HG02981 (cell line): ENCODE measurements around the gene CEP170B.

Experiments
- ATAC-seq: cut with Tn5 transposase; IDR thresholded peaks from one replicate; pipeline ENCODE4 v1.9.1; 2021; ENCODE audit warnings: mild to moderate bottlenecking, moderate library complexity; ENCODE audit not compliant: unreplicated experiment

CEP170B gene

DNA sequence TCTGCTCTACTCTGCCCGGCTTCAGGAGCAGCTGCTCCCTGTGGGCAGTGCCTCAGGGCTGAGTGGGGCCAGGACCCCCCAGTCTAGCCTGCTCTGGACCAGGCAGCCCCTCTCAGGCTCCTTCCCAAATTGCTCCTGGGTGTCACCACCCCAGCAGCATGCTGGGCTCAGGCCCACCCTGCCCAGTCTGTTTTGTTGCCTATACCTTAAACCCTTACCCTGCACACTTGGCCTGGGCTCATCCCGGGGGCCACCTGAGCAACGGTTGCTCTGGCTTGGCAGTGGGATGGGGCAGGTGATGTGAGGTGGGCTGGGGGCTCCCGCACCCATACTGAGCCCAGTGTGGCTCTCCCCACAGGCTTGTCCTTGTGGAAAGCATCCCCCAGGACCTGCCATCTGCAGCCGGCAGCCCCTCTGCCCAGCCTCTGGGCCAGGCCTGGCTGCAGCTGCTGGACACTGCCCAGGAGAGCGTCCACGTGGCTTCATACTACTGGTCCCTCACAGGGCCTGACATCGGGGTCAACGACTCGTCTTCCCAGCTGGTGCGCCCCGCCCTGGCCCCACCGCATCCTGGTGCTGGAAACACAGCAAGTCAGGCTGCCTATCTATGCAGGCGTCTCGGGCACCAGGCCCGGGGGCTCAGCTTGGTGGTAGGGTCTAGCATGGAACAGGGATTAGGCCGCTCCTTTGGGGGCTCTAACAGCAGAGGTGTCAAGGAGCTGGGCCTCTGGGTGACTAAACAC lies 63.5 kb downstream of the CEP170B start:
- ATAC-seq: no peak

DNA sequence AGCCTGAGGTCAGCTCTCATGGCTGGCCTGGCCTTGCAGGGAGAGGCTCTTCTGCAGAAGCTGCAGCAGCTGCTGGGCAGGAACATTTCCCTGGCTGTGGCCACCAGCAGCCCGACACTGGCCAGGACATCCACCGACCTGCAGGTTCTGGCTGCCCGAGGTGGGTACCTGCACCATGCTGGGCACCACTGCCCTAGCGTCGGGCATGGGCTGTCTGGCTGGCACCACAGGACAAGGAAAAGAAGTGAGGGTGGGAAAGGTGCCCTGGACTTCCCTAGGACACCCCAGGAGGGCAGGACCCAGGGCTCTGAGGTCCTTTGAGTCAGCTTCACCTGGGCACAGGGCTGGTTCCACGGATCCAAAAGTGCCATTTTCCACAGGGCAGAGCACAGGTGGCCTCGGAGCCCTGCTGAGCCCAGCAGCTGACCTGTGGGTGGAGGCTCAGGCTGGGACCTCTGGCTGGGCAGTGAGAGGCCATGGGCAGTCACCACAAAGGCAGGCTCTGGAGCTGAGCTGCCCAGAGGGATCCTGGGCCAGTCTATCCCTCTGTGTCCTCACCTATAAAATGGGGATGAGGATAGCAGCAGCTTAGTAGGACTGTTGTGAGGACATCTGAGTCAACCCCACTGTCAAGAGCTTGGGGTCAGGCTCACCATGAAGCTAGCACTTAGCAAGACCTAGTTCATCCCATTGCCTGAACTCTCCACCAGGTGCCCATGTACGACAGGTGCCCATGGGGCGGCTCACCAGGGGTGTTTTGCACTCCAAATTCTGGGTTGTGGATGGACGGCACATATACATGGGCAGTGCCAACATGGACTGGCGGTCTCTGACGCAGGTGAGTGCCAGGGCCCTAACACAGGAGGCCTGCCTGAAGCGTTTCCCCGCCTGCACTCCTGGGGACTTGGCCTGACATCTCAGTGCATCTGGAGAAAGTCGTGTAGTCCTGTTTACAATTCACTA lies 64.5 kb downstream of the CEP170B start:
- ATAC-seq: no peak

DNA sequence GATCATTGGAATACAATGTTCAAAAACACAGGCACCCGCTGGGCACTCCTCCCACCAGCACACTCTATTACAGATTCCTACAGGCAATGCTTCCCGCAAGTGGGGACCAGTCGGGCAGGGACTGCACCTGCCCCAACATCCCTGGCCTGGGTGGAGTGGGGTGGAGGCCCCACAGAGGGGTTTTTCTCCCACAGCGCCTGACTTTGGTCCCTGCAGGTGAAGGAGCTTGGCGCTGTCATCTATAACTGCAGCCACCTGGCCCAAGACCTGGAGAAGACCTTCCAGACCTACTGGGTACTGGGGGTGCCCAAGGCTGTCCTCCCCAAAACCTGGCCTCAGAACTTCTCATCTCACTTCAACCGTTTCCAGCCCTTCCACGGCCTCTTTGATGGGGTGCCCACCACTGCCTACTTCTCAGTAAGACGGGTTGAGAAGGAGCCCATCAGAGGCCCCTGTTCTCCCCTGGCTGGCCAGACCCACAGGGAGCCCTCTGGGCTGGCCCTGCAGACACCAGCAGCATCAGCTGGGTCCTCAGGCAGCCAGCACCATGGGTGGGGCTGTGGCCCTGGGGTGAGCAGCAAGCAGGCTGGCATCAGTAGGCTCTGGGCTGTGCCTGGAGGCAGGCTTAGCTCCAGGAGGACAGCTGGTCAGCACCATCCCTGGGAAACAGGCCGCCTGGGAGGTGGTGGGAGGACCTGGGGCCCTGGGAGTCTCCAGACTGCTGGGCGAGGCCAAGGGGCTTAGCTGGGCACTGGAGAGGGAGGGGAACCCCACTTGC lies 65.6 kb downstream of the CEP170B start:
- ATAC-seq: no peak

DNA sequence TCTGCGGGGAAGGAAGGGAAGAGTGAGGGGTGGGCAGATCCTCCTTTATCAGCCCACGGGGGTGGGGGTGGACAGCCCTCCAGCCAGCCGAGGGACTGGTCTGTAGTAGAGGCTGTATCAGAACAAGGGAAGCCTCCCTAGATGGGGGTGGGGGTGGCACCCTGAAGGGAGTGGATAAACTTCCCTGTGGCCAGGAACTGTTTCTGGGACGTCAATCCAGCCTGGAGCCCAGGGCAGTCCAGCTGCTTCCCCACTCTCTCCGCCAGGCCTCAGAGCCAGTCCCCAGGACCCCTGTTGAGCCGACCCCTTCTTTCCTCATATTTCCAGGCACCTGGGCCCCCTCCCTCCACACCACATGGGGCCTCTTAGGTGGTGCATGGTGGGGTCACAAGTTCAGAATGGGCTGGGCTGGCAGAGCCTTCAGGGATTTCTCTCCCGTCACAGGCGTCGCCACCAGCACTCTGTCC lies 66.3 kb downstream of the CEP170B start:
- ATAC-seq: no peak

DNA sequence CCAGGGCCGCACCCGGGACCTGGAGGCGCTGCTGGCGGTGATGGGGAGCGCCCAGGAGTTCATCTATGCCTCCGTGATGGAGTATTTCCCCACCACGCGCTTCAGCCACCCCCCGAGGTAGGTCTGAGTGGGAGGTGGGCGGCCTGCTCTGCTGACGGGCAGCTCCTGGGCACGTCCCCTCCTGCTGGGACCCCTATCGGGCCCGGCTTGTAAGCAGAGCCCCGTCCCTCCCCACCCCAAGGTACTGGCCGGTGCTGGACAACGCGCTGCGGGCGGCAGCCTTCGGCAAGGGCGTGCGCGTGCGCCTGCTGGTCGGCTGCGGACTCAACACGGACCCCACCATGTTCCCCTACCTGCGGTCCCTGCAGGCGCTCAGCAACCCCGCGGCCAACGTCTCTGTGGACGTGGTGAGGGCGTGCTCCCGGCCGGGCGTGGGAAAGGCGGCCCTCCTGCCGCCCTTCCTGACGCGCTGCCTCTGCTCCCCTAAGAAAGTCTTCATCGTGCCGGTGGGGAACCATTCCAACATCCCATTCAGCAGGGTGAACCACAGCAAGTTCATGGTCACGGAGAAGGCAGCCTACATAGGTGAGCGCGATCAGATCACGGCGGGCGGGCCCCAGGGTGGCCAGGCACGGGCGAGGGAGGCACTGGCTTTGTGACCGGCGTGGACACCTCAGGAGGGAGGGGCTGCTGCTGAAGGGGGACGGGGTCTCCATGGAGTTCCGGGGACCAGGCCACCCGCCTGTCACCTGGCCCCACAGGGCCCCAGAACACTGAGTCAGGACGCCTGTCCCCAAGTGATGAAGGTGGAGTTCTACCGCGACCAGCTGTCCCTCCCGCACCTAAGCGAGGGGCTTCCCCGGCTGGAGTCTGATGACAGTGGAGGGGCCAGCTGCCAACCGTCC lies 67.0 kb downstream of the CEP170B start:
- no peak for ATAC-seq

DNA sequence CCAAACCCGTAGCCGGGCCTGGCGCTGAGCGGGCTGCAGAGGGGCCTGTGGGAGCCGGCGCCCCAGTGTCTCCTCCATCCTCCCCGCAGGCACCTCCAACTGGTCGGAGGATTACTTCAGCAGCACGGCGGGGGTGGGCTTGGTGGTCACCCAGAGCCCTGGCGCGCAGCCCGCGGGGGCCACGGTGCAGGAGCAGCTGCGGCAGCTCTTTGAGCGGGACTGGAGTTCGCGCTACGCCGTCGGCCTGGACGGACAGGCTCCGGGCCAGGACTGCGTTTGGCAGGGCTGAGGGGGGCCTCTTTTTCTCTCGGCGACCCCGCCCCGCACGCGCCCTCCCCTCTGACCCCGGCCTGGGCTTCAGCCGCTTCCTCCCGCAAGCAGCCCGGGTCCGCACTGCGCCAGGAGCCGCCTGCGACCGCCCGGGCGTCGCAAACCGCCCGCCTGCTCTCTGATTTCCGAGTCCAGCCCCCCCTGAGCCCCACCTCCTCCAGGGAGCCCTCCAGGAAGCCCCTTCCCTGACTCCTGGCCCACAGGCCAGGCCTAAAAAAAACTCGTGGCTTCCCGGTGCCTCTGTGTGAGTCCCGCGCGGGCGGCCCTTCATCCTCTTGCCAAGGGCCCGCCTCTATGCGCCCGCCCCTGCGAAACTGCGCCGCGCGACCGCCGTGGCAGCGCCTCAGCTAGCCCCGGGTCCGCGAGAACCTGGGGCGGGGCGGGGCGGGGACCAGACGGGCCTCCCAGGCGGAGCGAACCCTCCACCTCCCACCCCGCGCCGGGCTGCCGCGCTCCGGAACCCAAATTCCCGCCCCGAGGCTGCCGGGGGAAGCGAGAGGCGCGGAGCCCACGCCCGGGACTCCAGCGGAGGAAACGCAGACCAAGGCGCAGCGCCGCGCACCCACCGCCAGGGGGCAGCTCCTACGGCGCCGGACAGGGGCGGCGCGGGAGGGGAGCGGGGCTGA lies 67.9 kb downstream of the CEP170B start:
- ATAC-seq: peak; percentile 62

DNA sequence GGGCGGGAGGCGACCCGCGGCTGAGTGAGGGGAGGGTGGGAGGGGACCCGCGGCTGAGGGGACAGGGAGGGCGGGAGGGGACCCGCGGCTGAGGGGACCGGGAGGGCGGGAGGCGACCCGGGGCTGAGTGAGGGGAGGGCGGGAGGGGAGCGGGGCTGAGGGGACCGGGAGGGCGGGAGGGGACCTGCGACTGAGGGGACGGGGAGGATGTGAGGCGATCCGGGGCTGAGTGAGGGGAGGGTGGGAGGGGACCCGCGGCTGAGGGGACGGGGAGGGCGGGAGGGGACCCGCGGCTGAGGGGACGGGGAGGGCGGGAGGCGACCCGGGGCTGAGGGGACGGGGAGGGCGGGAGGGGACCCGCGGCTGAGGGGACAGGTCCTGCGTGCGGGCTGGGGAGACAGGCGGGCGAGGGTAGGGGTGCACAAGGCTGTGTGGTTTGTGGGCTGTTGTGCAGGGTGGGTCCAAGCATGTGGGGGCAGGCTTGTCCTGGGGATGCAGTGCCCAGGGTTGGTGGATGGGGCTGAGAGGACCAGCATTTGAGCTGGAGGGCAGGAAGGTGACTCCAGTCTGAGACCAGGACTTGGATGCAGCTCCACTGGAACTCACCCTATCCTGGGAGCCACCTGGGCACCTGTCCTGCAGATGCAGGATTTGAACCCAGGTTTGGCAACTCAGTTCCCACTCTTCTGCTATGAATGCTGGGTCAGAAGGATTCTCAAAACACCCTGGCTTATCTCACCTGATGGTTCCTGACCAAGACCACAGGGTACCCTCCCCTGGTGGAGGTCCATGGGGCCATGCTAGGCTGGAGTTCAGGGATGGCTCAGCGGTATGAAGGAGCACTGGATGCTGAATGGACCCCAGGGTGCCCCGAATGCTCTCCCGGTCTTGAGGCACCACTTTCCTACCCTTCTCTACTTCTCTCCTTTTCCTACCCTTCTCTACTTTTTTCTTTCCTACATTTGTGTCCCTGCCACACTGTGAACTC lies 69.0 kb downstream of the CEP170B start:
- no peak for ATAC-seq

DNA sequence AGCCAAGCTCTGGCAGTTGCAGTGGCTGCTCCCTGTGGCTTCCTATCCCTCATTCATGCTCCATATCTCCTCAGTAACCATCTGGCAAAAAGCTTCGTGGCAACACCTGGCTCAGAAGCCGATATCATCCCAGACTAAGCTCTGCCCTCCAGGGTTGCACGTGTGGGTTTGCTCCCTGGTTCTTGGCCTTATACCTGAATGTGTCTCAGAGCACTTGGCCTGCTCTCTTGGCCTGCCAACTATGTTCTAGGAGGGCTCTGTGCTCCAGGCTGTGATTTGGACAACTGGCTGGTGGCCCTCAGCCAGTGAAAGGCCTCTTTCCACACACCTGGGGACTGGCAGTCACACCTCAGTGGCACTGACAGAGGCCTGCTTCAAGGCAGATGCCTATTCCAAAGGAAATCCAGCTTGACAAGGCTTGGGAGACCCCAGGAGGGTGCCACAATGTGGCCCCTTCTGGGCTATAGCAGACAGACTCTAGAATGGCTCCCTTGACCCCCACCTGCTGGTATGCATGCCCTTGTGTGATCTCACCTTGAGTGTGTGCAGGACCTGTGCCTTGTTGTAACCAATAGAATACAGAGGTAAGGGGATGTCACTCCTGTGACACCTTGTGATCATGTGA lies 70.1 kb downstream of the CEP170B start:
- no peak for ATAC-seq

DNA sequence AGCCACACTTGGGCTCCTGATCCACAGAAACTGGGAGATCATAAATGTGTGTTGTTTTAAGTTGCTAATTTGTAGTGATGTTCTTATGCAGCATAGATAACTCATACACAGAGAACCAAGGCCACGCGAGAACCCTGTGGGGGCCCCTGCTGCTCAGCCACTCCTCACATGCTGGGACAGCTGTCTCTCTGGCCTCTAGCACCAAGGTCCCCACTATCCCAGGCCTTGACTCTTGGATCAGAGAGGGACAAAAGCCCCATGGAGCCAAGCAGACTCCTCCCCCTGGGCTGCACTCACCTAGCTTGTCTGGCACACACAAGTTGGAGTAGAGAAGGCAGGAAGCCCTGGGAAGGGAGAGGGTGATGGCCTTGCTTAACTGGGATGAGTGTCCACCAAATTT lies 70.9 kb downstream of the CEP170B start:
- no peak for ATAC-seq

DNA sequence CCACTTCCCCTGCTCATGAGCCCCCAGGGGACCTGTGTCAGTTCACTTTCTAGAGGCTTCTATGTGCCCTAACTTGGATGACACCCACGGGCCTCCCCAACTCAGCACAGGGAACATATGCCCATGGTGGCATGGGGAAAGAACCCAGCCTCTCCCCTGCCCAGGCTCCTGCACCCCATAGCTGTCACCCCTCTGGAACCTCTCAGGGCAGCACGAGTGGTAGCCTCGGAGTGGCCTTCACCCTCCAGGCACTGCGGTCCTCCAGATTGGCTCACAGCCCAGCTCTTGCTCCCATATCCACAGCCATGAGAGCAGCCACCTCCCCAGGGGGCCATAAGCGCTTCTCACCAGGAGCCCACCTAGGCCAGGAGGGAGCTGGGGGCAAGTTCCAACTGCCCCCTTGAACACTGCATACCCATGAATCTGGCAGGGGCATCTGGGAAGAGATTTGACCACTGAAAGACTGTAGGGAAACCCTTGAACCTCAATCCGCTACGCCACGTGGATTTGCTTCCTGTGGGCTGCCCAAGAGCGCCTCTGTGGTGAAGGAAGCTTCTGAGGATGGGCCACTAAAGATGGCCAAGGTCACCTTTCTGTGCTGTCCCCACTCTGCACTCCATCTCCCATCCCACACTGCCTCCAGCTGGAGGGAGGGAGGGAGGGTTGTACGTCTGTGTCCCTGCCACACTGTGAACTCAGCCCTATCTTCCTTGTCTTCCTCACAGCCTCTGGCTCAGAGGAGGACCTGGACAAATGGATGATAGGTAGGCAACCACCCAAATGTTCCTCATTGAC lies 71.5 kb downstream of the CEP170B start:
- no peak for ATAC-seq

DNA sequence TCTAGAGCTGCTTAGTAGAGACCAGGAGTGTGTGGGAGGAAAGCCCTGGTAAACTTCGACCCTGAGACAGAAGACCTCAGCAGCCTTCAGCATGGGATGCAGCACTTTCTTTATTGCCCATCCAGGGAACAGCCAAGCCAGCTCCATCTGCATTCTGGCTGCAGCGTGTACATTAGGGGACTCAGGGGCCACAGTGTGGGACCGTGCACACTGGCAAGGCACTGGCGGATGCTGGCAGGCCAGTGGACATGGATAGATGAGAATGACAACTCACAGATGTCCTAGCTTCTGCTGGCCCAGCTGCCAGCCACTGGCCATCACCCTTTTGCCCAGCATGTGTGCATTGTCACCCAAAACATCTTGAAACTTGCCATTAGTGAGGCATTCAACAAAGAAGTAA lies 72.1 kb downstream of the CEP170B start:
- ATAC-seq: no peak

DNA sequence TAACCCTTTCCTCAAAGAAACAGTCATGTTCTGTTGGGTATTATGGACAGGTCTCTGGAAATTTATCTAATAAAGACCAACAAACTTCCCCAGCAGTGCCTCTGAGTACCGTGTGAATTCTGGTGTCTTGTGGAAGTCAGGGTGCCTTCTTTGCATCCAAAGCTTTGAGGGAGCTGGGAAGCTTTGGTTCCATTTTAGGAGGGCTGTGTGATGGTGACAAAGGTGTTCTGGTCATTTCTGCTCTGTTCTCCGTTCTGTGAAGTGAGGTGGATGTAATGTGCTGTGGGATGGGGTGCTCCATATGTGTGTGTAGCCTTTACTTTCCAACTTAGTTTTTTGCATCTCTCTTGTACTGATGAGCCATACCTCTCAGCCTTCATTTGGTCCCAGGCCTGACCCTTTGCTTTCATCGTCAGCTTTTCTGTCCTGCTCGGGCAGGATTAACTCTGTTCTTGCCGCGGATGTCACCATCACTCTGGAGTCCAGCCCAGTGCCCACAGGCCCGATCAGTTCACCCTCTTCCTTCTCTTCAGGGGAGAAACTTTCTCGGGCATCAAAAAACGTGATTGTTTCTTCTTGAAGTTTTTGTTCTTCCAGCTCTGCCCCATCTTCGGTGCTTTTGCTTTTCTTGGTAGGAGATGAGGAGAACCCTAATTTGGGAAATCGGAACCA lies 72.8 kb downstream of the CEP170B start:
- ATAC-seq: no peak

DNA sequence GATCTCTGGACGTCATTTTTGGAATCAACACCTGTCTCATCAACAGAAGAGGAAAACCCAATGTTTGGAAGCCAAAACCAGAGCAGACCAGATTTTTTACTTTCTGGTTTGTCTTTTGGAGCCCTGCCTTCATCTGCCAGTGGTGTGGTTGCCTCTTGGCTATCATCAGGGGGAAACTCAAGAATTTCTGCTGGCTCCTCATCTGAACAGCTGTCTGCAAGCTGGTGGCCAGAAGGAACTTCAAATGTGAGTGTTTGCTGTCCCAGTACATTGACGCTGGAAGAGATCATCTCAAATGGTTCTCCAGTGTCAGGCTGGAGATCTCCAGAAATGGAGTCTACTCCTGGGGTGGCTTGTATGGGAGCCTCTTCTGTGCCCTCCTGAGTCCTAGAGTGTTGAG lies 73.4 kb downstream of the CEP170B start:
- no peak for ATAC-seq

DNA sequence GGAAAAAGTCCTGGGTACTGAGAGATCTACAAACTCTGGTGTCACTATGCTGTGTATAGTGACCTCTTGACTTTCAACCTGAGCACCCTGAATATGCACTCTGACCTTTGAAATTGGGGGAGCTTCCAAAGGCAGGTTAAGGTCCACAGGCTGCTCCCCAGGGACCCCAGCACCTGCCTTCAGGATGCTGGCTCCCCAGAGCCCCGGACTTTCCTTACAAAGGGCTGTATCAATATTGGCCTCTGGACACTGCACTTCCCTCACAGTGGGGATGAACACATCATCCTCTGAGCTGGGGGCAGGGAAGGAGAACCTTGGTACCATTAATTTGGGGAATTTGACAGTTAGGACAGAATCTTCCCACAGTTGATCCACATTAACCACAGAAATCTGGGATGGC lies 73.9 kb downstream of the CEP170B start:
- ATAC-seq: no peak

DNA sequence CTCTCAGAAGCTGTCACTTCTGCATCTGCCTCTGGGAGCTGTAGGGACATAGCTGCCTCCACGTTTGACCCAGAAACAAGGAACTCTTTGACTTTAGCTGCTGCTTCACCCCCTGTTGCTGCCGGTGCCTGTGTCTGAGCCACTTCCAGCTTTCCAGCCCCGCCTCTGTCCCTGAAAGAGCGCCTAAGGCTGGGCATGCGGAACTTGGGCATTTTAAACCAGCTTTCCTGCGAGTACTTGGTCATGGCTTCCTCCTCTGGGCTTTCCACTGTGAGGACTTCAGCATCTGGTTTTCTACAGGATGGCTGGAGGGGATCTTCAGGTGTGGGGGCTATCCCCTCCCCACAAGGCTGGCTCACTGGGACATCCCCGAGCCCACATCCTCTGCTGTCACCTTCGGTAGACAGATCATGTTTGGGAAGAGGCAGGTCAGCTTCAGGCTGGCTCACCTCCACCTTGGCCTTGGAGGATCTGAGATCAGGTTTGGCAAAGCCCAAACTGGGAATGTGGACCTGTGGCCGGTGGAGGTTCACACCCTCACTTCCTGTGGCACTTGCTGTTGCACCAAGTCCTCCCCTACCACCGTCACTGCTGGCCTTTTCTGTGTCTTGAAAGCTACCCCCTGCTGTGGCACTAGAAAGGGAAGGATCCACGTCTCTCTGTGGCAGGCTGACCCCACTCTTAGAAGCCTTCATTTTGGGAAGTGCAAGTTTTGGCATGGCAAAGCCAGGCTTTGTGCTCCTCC lies 74.8 kb downstream of the CEP170B start:
- no peak for ATAC-seq
